HCT116 (cell line): Measurements from ENCODE around the gene GPC5. TPM values are rescaled to one million over a fixed set of nuclear protein-coding genes. Genes with fewer than 3 reads are reported as not detected.

Experiments
- ATAC-seq: fragments of 200-7000 bp; cut with Tn5 transposase; 2 replicates; pipeline ENCODE4 v1.9.1; 2020; ENCODE audit warnings: mild to moderate bottlenecking, moderate library complexity
- BruUV-seq: library from RNA; stranded (reverse); fragments of 400-500 nt; replicated peaks from 2 replicates; lab custom pipeline; 2021; lab: Mats Ljungman, UMichigan
- CTCF ChIA-PET: fragments of 300-600 bp; sonication (Branson Sonifier 250); formaldehyde crosslinking; loops from one replicate; lab custom pipeline; 2021; ENCODE audit warnings: antibody characterized with exemption; lab: Charles Lee
- POLR2A ChIA-PET: fragments of 300-600, 350-600 bp; sonication (Branson Sonifier 250); formaldehyde crosslinking; loops from one replicate; lab custom pipeline; 2021; ENCODE audit warnings: antibody characterized with exemption; lab: Charles Lee
- RAD21 ChIA-PET, 2 experiments: fragments of 300-600 bp; sonication (Branson Sonifier 250); formaldehyde crosslinking; loops; one replicate each; lab custom pipeline; 2023; ENCODE audit warnings: low total read pairs in 2 of 2; ENCODE audit not compliant: uncharacterized antibody in 2 of 2, unreplicated experiment in 2 of 2, low non-redundant PET in 1 of 2; lab: Charles Lee
- DNase-seq: peaks from one replicate; pipeline ENCODE4 v3.0.0-alpha.2; 2010; ENCODE audit warnings: low read depth, low spot score
- H2AFZ ChIP-seq: fragments of 200-600 bp; shearing (Covaris generic), sonication (generic); 2 replicates; pipeline ENCODE4 v1.6.1; 2017; ENCODE audit warnings: low read depth, mixed run types, mixed read lengths, antibody characterized with exemption, low read length; ENCODE audit not compliant: poor library complexity, severe bottlenecking
- H3K27ac ChIP-seq: 2 replicates; pipeline ENCODE4 v1.5.1; 2012; ENCODE audit warnings: low read depth, low read length
- H3K27me3 ChIP-seq: fragments of 200-600 bp; sonication (generic); 2 replicates; pipeline ENCODE4 v1.6.1; 2016; ENCODE audit warnings: mixed run types, low read length, mixed read lengths; ENCODE audit not compliant: insufficient read depth
- H3K36me3 ChIP-seq, 2 experiments: fragments of 200-500 bp in 1 of 2; fragments of 200-600 bp in 1 of 2; sonication (Bioruptor generic) in 1 of 2; sonication (generic) in 1 of 2; 2 replicates each; pipeline versions ENCODE4 v1.5.1 to v1.6.1; 2014 to 2016; ENCODE audit warnings: low read length in 2 of 2, inconsistent platforms in 1 of 2, mixed read lengths in 1 of 2, mixed run types in 1 of 2; ENCODE audit not compliant: insufficient read depth in 2 of 2, control insufficient read depth in 1 of 2
- H3K4me1 ChIP-seq, 2 experiments: fragments of 200-600 bp in 1 of 2; sonication (generic) in 1 of 2; 2 replicates each; pipeline versions ENCODE4 v1.5.1 to v1.6.1; 2012 to 2017; ENCODE audit warnings: low read length in 2 of 2, inconsistent platforms in 1 of 2, mild to moderate bottlenecking in 1 of 2, mixed read lengths in 1 of 2, mixed run types in 1 of 2, moderate library complexity in 1 of 2; ENCODE audit not compliant: insufficient read depth in 2 of 2, control insufficient read depth in 1 of 2
- H3K4me2 ChIP-seq: fragments of 200-600 bp; sonication (generic); 2 replicates; pipeline ENCODE4 v1.6.1; 2017; ENCODE audit warnings: mixed run types, low read length, mixed read lengths
- H3K4me3 ChIP-seq, 2 experiments: fragments of 200-600 bp in 1 of 2; sonication (generic) in 1 of 2; replicated peaks in 1 of 2; 2 replicates each; pipeline ENCODE4 v1.5.1; 2011 to 2016; ENCODE audit warnings: low read length in 2 of 2, control low read depth in 1 of 2, low read depth in 1 of 2, mild to moderate bottlenecking in 1 of 2, mixed read lengths in 1 of 2, mixed run types in 1 of 2
- H3K79me2 ChIP-seq: fragments of 200-600 bp; sonication (generic); 2 replicates; pipeline ENCODE4 v1.6.1; 2017; ENCODE audit warnings: mild to moderate bottlenecking, mixed run types, low read length, moderate library complexity, mixed read lengths; ENCODE audit not compliant: insufficient read depth
- H3K9ac ChIP-seq: fragments of 200-600 bp; sonication (generic); 2 replicates; pipeline ENCODE4 v1.6.1; 2016; ENCODE audit warnings: low read length, mixed read lengths
- H3K9me2 ChIP-seq: fragments of 200-600 bp; sonication (generic), shearing (Covaris generic); 2 replicates; pipeline ENCODE4 v1.6.1; 2017; ENCODE audit warnings: mixed run types, mild to moderate bottlenecking, moderate library complexity; ENCODE audit not compliant: insufficient read depth
- H3K9me3 ChIP-seq, 2 experiments: fragments of 200-500 bp in 1 of 2; fragments of 200-600 bp in 1 of 2; sonication (Bioruptor generic) in 1 of 2; sonication (generic) in 1 of 2; 2 replicates each; pipeline ENCODE4 v1.6.1; 2014 to 2017; ENCODE audit warnings: low read length in 2 of 2, mixed read lengths in 2 of 2, inconsistent platforms in 1 of 2, low read depth in 1 of 2, mild to moderate bottlenecking in 1 of 2, mixed run types in 1 of 2, moderate library complexity in 1 of 2; ENCODE audit not compliant: control insufficient read depth in 1 of 2, insufficient read depth in 1 of 2
- H4K20me1 ChIP-seq: fragments of 200-600 bp; sonication (generic), shearing (Covaris generic); 2 replicates; pipeline ENCODE4 v1.6.1; 2017; ENCODE audit warnings: mixed run types, mild to moderate bottlenecking, moderate library complexity; ENCODE audit not compliant: insufficient read depth
- CBX3 ChIP-seq: IDR thresholded peaks from 2 replicates; pipeline ENCODE4 v1.6.1; 2012; ENCODE audit warnings: low read depth
- EGR1 ChIP-seq: IDR thresholded peaks from 2 replicates; pipeline ENCODE4 v1.6.1; 2012; ENCODE audit warnings: low read depth
- EZH2phosphoT487 ChIP-seq: fragments of 200-600 bp; IDR thresholded peaks from 2 replicates; pipeline ENCODE4 v1.6.1; 2018; ENCODE audit warnings: antibody characterized with exemption, borderline replicate concordance
- JUND ChIP-seq: IDR thresholded peaks from 2 replicates; pipeline ENCODE4 v1.6.1; 2012
- POLR2AphosphoS5 ChIP-seq: IDR thresholded peaks from 2 replicates; pipeline ENCODE4 v1.6.1; 2011; ENCODE audit warnings: mild to moderate bottlenecking, low read depth, low read length, moderate library complexity
- SIN3A ChIP-seq: IDR thresholded peaks from 2 replicates; pipeline ENCODE4 v1.6.1; 2012; ENCODE audit warnings: low read depth
- YY1 ChIP-seq: IDR thresholded peaks from 2 replicates; pipeline ENCODE4 v1.6.1; 2011; ENCODE audit warnings: low read length, low read depth, moderate library complexity, mild to moderate bottlenecking; ENCODE audit not compliant: insufficient replicate concordance; ENCODE audit errors: extremely low read depth
- intact Hi-C: fragments of 100-400 bp; cut with micrococcal nuclease; formaldehyde crosslinking; loops from 2 replicates; pipeline ENCODE4 v1.10.0; 2022
- total RNA-seq: library from RNA; stranded (reverse); gene quantifications from one replicate; pipeline ENCODE4 v1.2.1, GENCODE V29; 2021; ENCODE audit not compliant: unreplicated experiment
- TF ChIP-seq, protein P1 (sequence below), 3 experiments: fragments of 200-600 bp in 1 of 3; sonication (generic) in 1 of 3; IDR thresholded peaks in 2 of 3; conservative IDR thresholded peaks in 1 of 3; 2 replicates each; pipeline ENCODE4 v1.5.1; 2012 to 2017; ENCODE audit warnings: low read depth in 2 of 3, low read length in 2 of 3, antibody characterized with exemption in 1 of 3, borderline replicate concordance in 1 of 3, control low read depth in 1 of 3, mild to moderate bottlenecking in 1 of 3, mixed read lengths in 1 of 3, mixed run types in 1 of 3, moderate library complexity in 1 of 3; ENCODE audit not compliant: insufficient read depth in 1 of 3
- TF ChIP-seq, protein P2 (sequence below): IDR thresholded peaks from 2 replicates; pipeline ENCODE4 v1.6.1; 2011; ENCODE audit warnings: mild to moderate bottlenecking, low read length, moderate library complexity; ENCODE audit not compliant: insufficient replicate concordance; ENCODE audit errors: extremely low read depth

The GPC5 gene
- total RNA-seq, 1 experiment from 2014 or later: not detected

DNA sequence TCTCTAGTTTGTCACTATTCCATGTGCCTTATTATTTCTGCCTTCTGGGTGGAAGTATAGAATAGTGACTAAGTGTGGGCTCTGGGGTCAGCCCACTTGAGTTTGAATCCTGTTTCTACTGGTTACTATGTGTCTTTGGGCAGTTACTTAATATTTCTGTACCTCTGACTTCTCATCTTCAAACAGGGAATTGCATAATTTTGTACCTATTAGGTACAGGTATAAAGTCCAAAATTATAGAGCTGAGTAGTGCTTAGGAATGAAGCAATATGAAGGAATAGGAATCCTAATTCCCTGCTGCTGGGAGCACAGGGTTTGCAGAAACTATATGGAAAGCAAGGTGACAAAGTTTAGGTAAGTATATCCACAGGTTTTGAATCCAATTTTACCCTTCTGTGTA lies 564.5 kb downstream of the GPC5 start:
- ATAC-seq (no peak), DNase-seq (no peak)
- no peaks in the 10 kb centered on the region for H3K36me3 ChIP-seq
- ChIA-PET CTCF (no interaction called here), POLR2A (no interaction called here), RAD21 (no interaction called here)
- H3K9me2 ChIP-seq: no peaks in the 10 kb centered on the region
- no peaks in the 10 kb centered on the region for H3K4me1 ChIP-seq
- BruUV-seq: no TSS peak
- no peak overlapping the region for H3K9ac ChIP-seq
- no peak overlapping the region for H2AFZ ChIP-seq
- intact Hi-C loops: no loop called here
- no peaks in the 10 kb centered on the region for H3K27me3 ChIP-seq
- H3K79me2 ChIP-seq: no peaks in the 10 kb centered on the region
- H4K20me1 ChIP-seq: no peaks in the 10 kb centered on the region
- H3K4me3 ChIP-seq: no peak overlapping the region
- no peak for TF ChIP-seq JUND
- TF ChIP-seq, protein P1, sequence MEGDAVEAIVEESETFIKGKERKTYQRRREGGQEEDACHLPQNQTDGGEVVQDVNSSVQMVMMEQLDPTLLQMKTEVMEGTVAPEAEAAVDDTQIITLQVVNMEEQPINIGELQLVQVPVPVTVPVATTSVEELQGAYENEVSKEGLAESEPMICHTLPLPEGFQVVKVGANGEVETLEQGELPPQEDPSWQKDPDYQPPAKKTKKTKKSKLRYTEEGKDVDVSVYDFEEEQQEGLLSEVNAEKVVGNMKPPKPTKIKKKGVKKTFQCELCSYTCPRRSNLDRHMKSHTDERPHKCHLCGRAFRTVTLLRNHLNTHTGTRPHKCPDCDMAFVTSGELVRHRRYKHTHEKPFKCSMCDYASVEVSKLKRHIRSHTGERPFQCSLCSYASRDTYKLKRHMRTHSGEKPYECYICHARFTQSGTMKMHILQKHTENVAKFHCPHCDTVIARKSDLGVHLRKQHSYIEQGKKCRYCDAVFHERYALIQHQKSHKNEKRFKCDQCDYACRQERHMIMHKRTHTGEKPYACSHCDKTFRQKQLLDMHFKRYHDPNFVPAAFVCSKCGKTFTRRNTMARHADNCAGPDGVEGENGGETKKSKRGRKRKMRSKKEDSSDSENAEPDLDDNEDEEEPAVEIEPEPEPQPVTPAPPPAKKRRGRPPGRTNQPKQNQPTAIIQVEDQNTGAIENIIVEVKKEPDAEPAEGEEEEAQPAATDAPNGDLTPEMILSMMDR (IDR thresholded peaks at IDR 0.05 in 2 of 3, conservative IDR thresholded peaks at IDR 0.05 in 1 of 3; ENCODE audit: borderline replicate concordance in 1 of 3, insufficient read depth in 1 of 3, low read depth in 2 of 3, low read length in 2 of 3): no peak
- TF ChIP-seq EZH2phosphoT487: no peak
- TF ChIP-seq SIN3A: no peak
- TF ChIP-seq, protein P2, sequence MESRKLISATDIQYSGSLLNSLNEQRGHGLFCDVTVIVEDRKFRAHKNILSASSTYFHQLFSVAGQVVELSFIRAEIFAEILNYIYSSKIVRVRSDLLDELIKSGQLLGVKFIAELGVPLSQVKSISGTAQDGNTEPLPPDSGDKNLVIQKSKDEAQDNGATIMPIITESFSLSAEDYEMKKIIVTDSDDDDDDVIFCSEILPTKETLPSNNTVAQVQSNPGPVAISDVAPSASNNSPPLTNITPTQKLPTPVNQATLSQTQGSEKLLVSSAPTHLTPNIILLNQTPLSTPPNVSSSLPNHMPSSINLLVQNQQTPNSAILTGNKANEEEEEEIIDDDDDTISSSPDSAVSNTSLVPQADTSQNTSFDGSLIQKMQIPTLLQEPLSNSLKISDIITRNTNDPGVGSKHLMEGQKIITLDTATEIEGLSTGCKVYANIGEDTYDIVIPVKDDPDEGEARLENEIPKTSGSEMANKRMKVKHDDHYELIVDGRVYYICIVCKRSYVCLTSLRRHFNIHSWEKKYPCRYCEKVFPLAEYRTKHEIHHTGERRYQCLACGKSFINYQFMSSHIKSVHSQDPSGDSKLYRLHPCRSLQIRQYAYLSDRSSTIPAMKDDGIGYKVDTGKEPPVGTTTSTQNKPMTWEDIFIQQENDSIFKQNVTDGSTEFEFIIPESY: no peak
- TF ChIP-seq CBX3: no peak
- TF ChIP-seq EGR1: no peak
- TF ChIP-seq YY1: no peak
- TF ChIP-seq POLR2AphosphoS5: no peak
- H3K9me3 ChIP-seq: peaks cover 3 to 21% of the 10 kb centered on the region in 2 experiments; a peak in 2 of 4 replicates
- H3K4me2 ChIP-seq: no peak overlapping the region
- no peak overlapping the region for H3K27ac ChIP-seq
